GM12878 (cell line): Measurements from ENCODE around the gene HMGCS1.
"Not testable (repeated sequence)": the region's sequence is repeated elsewhere in the genome, so short reads cannot be mapped to it uniquely, and the experiment has no call there.

ENCODE experiments used
- EZH2 ChIP-seq: IDR thresholded peaks from 2 replicates; pipeline ENCODE4 v1.6.1; 2012; ENCODE audit warnings: low read depth, mild to moderate bottlenecking, control low read depth, inconsistent platforms, low read length, borderline replicate concordance; ENCODE audit not compliant: control insufficient read depth
- MTA3 ChIP-seq: IDR thresholded peaks from 2 replicates; pipeline ENCODE4 v1.6.1; 2012; ENCODE audit warnings: low read length, inconsistent platforms, borderline replicate concordance
- TCF3 ChIP-seq: IDR thresholded peaks from 2 replicates; pipeline ENCODE4 v1.6.1; 2012; ENCODE audit warnings: low read depth, mild to moderate bottlenecking, low read length, borderline replicate concordance; ENCODE audit not compliant: insufficient read depth
- ZNF217 ChIP-seq: fragments of 450-650 bp; IDR thresholded peaks from 2 replicates; pipeline ENCODE4 v1.6.1; 2017; ENCODE audit warnings: antibody characterized with exemption, mild to moderate bottlenecking
- ZNF24 ChIP-seq: fragments of 450-650 bp; IDR thresholded peaks from 2 replicates; pipeline ENCODE4 v1.6.1; 2017; ENCODE audit warnings: antibody characterized with exemption, mild to moderate bottlenecking
- TF ChIP-seq, protein P1 (sequence below): IDR thresholded peaks from 2 replicates; pipeline ENCODE4 v1.6.1; 2012; ENCODE audit warnings: mild to moderate bottlenecking, low read depth, low read length

DNA sequence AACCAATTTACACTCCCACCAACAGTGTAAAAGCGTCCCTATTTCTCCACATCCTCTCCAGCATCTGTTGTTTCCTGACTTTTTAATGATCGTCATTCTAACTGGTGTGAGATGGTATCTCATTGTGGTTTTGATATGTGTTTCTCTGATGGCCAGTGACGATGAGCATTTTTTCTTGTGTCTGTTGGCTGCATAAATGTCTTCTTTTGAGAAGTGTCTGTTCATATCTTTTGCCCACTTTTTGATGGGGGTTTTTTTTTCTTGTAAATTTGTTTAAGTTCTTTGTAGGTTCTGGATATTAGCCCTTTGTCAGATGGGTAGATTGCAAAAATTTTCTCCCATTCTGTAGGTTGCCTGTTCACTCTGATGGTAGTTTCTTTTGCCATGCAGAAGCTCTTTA is 10.3 kb upstream of the HMGCS1 start:
- TF ChIP-seq TCF3, MTA3, ZNF24, ZNF217, EZH2: not testable (repeated sequence)
- TF ChIP-seq, protein P1, sequence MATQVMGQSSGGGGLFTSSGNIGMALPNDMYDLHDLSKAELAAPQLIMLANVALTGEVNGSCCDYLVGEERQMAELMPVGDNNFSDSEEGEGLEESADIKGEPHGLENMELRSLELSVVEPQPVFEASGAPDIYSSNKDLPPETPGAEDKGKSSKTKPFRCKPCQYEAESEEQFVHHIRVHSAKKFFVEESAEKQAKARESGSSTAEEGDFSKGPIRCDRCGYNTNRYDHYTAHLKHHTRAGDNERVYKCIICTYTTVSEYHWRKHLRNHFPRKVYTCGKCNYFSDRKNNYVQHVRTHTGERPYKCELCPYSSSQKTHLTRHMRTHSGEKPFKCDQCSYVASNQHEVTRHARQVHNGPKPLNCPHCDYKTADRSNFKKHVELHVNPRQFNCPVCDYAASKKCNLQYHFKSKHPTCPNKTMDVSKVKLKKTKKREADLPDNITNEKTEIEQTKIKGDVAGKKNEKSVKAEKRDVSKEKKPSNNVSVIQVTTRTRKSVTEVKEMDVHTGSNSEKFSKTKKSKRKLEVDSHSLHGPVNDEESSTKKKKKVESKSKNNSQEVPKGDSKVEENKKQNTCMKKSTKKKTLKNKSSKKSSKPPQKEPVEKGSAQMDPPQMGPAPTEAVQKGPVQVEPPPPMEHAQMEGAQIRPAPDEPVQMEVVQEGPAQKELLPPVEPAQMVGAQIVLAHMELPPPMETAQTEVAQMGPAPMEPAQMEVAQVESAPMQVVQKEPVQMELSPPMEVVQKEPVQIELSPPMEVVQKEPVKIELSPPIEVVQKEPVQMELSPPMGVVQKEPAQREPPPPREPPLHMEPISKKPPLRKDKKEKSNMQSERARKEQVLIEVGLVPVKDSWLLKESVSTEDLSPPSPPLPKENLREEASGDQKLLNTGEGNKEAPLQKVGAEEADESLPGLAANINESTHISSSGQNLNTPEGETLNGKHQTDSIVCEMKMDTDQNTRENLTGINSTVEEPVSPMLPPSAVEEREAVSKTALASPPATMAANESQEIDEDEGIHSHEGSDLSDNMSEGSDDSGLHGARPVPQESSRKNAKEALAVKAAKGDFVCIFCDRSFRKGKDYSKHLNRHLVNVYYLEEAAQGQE, result not testable (repeated sequence)
